NCI-H1436 (cell line): ENCODE data around the gene SLC5A3.

ENCODE experiments used
- DNase-seq: peaks from one replicate; lab custom pipeline; 2025; lab: John Stamatoyannopoulos, UW

Gene SLC5A3

GRCh38 chr21:34071683-34072082 lies 1.7 kb upstream of the SLC5A3 start:
- DNase-seq: no peak

- no peak for DNase-seq
Measured at GRCh38 chr21:34072145-34073031, 990 bp upstream of the SLC5A3 start.

GRCh38 chr21:34073749-34074282 lies 438 bp downstream of the SLC5A3 start:
- DNase-seq: peak; percentile 35

- DNase-seq: no peak
Measured at GRCh38 chr21:34074283-34075090, 1.1 kb downstream of the SLC5A3 start.

GRCh38 chr21:34075091-34075425 lies 1.7 kb downstream of the SLC5A3 start:
- DNase-seq: no peak

GRCh38 chr21:34075760-34076660 lies 2.6 kb downstream of the SLC5A3 start:
- no peak for DNase-seq

- DNase-seq: no peak
Measured at GRCh38 chr21:34076835-34077234, 3.5 kb downstream of the SLC5A3 start.

GRCh38 chr21:34077888-34078287 lies 4.5 kb downstream of the SLC5A3 start:
- no peak for DNase-seq

GRCh38 chr21:34078915-34079314 lies 5.5 kb downstream of the SLC5A3 start:
- DNase-seq: no peak

GRCh38 chr21:34080710-34081109 lies 7.3 kb downstream of the SLC5A3 start:
- DNase-seq: no peak

- DNase-seq: no peak
Measured at GRCh38 chr21:34082769-34083168, 9.4 kb downstream of the SLC5A3 start.

- no peak for DNase-seq
Measured at GRCh38 chr21:34083357-34083756, 10.0 kb downstream of the SLC5A3 start.

- no peak for DNase-seq
Measured at GRCh38 chr21:34085129-34085528, 11.8 kb downstream of the SLC5A3 start.

- DNase-seq: no peak
Measured at GRCh38 chr21:34086887-34087306, 13.5 kb downstream of the SLC5A3 start.

GRCh38 chr21:34088752-34089151 lies 15.4 kb downstream of the SLC5A3 start:
- no peak for DNase-seq

GRCh38 chr21:34091032-34091431 lies 17.7 kb downstream of the SLC5A3 start:
- no peak for DNase-seq

- DNase-seq: no peak
Measured at GRCh38 chr21:34091607-34092006, 18.2 kb downstream of the SLC5A3 start.

- DNase-seq: no peak
Measured at GRCh38 chr21:34092262-34092921, 19.0 kb downstream of the SLC5A3 start.

GRCh38 chr21:34093083-34093482 lies 19.7 kb downstream of the SLC5A3 start:
- DNase-seq: no peak

GRCh38 chr21:34094949-34095348 lies 21.6 kb downstream of the SLC5A3 start:
- DNase-seq: no peak

GRCh38 chr21:34097442-34097841 lies 24.1 kb downstream of the SLC5A3 start:
- no peak for DNase-seq
